GM19467 (cell line): ENCODE results near the gene FAM174A.

Experiments used
- ATAC-seq: cut with Tn5 transposase; IDR thresholded peaks from one replicate; pipeline ENCODE4 v1.9.1; 2021; ENCODE audit warnings: mild to moderate bottlenecking, moderate library complexity; ENCODE audit not compliant: unreplicated experiment

Gene FAM174A

DNA sequence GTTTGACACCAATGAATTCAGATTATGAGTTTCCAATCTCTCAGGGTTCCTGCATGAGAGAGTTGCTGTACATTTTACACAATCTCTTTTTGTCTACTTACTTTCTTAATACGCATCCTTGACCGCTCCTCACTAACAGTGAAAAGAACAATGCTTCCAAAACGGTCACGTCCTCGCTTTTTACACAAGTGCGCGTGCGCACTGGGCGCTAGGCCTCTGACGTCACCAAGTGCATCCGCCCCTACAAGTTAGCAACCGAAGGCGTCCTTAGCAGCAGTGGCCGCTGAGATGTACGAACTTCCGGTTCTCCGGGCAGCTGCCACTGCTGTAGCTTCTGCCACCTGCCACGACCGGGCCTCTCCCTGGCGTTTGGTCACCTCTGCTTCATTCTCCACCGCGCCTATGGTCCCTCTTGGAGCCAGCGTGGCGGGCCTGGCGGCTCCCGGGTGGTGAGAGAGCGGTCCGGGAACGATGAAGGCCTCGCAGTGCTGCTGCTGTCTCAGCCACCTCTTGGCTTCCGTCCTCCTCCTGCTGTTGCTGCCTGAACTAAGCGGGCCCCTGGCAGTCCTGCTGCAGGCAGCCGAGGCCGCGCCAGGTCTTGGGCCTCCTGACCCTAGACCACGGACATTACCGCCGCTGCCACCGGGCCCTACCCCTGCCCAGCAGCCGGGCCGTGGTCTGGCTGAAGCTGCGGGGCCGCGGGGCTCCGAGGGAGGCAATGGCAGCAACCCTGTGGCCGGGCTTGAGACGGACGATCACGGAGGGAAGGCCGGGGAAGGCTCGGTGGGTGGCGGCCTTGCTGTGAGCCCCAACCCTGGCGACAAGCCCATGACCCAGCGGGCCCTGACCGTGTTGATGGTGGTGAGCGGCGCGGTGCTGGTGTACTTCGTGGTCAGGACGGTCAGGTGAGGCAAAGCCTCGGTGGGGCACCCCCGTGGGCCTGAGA lies at the start of gene FAM174A:
Gene FAM174A (plus strand): TSS at position 315 of the 946 bp plus-strand sequence. CDS start 157 bp downstream, at position 472.
- ATAC-seq: peak; percentile 98

DNA sequence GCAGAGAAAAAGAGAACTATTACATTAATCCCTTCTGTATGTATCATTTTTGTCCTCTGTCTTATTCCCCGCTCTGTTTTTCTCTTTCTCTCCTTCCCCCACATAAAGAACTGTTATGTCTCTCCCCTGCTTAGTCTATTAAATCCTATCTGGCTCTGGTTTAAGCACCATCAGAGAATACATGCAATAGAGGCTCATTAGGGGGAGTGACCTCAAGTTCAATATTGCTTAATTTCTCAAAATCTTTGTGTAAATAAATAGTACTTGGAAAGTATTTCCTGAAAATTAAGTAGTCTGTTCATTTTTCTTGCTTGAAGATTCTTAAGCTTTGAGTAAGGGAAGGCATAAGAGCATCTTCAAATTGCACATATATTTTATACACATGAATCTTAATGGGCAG lies 41.2 kb upstream of the FAM174A start:
- ATAC-seq: no peak

DNA sequence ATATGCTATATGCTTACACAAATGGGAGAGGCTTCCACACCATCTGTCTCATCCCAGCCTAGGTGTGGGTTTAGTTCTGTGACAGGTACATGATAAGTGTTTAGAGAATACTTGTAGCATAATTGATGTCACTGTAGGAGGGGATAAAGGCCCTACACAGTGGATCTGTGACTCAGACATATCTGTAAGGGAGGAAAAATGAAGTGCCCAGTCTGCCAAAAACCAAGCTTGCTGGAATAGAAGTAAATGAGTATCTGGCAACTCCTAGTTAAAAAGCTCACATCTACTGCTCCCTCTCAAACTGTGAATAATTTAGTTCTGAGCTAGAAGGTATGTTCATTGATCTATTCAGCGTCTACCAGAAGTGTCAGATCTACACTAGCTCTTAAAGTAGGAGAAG lies 38.9 kb upstream of the FAM174A start:
- no peak for ATAC-seq

DNA sequence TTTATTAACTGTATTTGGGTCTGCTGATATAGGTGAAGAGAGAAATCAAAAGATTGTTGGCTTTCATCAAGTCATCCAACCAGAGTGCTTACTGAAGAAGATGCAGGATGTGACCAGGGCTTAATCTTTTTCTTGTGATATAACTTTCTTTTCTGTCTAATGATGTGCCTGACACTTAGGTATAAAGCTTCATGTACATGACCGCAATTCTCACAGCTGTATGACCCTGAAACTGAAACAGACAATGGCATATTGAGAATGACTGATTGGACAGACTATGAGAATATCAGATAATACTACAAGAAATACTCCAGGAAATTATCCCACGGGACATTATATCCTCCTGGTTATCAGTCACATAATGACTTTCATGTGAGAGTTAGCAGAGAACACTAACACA lies 32.5 kb upstream of the FAM174A start:
- ATAC-seq: no peak

DNA sequence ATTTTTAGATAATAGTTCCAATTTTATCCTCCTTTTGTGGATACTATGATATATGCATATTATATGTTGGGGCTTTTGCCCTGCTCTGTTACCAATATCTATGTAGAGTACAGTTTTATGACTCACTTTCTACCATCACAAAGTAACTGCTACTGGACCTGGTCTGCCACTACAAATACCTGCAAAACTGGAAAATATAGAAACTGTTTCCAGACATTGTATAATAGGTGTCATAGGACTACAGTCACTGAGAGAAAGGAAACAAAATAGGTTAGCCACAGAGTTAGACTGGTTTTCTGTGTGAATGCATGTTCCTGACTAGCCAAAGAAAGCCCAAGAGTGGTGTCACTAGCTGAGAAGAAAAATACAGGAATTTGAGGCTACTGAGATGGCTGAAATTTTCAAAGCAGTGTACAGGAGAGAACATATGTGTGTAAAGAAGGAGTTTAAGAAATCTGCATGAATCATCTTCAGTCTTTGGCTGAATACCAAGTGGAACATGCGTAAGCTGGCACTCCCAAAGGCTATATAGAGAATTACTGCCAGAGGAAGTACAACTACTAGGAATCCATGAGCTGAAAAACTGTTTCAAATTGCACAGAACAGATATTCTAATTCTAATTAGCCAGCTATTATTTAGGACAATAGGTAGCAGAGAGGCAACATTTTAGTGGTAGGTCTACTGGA lies 29.0 kb upstream of the FAM174A start:
- ATAC-seq: no peak

DNA sequence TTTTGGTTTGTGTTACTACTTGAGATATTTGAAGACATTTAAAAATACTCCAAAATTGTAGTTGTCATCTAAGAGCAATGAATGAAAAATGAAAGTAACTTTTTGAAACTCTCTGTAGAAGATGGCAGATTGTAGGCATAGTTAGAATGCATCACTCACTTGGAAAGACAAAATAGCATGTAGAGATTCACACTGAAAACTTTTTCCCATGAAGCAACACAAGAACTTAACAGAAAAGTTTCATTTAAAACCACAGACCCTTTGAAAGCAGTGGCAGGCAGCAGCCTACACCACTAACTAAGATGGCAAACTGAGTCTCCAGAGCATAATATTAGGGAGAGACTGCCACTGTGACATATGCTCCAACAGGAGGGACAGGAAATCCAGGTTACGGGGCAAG lies 18.9 kb upstream of the FAM174A start:
- no peak for ATAC-seq

DNA sequence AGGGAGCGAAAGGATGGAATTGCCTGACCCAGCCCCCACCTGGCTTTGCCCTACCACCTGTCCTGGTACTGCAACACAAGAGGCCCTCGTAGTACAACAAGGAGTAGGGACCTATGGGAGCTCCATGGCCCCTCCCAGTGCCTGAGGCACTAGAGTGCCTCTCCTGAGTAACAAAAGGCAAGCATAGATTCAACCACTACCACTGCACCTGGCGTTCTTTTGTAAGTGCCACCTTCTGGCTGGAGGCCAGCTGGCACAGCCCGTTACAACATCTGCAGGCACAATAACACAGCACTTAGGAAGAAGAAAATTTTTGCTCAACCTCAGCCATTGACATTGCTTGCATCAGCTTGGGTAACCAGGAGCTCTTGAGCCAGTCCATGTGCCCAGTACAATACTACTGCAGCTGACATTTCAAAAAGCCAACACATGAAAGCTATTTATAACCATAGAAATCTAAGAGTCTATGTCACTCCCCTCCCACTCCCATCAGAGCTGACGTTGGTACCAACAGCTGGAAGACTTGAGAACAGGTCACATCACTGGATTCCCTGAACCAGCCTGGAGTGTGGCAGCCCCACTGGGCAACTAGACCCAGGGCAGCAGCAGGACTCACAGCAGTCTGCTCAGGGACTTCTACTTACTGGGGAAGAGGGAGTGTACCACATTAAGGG lies 17.7 kb upstream of the FAM174A start:
- ATAC-seq: no peak

DNA sequence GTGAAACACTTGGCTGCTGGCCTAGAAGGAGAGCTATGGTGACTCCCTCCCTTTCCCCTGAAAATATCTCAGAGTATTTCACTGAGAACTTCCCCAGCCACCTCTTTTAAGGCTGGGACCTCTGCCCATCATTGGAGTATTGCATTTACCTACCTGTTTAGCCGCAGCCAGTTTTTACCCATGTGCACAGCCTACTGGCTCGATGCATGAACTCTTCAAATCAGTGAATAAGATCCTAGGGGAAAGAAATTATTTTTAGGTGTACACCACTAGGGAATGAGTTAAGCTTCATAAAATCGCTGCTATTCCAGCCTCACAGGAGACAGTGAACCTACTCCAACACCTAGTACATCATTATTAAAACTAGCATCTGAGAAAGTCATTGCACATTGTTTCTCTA lies 16.8 kb upstream of the FAM174A start:
- no peak for ATAC-seq

DNA sequence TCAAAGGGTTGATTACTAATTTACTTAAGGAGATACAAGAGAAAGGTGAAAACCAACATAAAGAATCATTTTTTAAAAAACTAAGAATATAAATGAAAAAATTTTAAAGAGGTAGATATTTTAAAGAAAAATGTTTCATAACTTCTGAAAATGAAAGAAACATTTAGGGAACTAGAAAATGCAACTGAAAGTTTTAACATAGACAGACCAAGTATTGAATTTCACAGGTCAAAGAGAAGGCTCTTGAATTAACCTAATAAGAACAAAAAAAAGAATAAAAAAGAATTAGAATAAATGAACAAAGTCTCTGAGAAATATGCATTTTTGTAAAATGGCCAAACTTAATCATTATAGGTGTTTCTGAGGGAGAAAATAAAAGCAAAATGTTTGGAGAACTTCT lies 16.1 kb upstream of the FAM174A start:
- ATAC-seq: no peak

DNA sequence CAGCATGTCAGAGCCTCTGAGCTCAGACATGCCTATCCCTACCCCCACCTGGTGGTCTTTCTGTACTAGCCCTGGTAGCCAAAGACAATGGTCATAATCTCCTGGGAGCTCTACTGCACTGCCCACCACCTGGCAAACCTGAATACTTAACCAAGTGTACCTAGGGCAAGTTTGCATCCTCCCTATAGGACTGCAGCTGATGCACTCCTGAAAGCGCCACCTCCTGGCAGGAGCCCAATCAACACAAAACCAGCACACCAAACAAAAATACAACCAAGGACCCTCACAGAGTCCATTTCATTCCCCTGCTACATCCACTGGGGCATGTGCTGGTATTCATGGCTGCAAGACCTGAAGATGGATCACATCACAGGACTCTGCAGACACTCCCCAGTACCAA lies 14.8 kb upstream of the FAM174A start:
- no peak for ATAC-seq

DNA sequence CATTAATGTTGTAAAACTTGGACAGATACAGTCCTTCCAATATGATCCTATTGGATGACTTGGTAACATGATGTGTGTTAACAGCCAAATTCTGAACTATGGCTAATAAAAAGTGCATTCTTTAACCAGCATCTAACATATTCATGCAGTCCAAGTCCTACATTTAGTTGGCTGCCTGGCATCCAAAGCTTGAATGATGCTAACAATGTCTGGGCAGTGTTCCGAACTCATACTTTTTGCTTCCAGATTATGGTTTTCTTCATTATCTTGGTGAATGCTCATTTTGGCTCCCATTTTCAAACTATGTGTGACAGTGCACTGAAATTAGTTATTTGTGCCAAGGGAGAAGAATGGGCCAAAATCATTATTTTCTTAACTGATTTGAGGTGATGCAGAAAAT lies 2.8 kb downstream of the FAM174A start:
- ATAC-seq: no peak

DNA sequence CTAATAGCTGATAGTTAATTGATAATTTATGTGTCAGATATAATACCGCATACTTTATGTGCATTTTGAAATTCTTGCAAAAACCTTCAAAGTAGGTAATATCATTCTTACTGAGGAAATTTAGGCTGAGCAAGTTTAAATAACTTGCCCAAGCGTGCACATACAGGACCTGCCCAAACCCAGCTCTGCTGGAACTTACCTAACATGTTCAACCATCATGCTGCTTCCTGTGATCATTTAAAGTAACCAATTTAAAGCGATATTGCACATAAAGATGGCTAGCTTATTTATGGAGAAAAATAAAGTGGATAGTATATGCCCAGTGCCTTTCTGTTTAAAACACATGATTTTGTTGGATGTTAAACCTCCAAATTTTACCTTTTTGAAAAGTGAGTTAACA lies 4.3 kb downstream of the FAM174A start:
- ATAC-seq: no peak

DNA sequence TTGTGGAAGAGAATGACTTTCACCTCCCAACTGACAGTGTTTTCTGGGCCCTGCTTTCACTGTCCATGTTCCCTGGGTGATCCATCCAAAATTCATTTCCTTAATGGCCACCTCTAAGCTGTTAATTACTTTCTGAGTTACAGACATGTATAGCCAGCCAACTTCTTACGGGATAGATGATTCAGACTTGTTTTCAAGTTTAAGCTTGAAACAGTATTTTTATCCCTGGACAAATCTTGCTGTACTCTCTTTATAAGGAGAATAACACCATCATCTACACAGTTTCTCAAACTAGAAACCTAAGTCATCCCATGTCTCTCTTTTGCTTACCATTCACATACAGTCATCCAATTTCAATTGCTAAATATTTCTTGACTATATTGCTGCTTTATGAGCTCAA lies 6.9 kb downstream of the FAM174A start:
- ATAC-seq: no peak

DNA sequence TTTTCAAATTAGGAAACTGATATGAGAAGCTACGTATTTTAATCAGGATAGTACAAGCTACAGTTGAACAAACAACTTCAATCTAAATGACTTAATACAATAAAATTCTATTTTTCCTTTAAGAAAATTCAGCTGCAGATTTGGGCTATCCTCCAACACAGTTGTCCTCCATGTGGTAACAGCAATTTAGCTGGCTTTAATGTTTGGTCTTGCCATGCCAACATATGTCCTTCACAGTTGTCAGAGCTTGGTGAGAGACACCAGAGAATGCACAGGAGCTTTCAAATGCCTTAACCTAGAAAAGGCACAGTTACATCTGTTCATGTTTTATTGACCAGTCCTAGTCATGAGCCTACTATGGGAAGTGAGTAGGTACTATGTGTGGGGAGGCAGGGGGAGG lies 10.8 kb downstream of the FAM174A start:
- no peak for ATAC-seq

DNA sequence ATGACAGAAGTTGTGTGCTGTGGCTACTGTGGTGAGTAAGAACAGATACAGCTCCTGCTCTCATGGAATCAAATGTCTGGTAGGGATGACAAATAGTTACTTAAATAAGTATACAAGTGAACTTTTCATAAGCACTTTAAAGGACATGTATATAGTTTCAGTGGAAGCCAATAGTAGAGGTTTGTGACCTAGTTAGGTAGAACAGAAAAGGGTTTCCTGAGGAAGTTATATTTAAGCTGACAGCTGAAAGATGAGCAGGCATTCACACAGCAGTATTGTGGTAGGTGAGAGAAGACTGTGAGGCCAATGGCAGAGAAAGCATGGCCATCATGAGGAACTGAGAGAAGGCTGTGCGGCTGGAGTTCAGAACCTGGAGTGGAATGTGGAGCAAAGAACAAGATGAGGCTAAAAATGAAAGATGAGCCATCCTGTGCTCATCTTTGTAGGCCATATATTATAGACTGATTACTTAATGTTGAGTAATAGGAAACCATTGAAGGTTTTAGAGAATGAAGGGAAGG lies 15.4 kb downstream of the FAM174A start:
- ATAC-seq: peak; percentile 89

DNA sequence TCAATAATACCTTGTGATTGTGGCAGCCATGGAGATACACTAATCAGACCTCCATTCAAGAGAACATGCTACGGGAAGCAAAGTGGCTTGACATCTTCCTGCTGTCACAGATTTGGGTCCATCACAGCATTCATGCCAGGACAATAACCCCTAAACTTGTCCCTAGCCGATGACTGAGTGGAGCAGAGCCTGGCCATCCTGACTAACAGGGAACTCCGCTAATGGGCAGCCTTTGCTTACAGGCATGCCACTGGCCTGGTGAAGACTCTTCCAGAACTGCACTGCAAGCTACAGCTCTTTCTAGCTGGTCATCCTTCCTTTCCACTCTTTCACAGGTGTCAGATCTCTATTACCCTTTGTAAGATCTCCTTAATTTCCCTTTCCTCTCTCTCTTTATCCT lies 16.0 kb downstream of the FAM174A start:
- peak; percentile 8 for ATAC-seq

DNA sequence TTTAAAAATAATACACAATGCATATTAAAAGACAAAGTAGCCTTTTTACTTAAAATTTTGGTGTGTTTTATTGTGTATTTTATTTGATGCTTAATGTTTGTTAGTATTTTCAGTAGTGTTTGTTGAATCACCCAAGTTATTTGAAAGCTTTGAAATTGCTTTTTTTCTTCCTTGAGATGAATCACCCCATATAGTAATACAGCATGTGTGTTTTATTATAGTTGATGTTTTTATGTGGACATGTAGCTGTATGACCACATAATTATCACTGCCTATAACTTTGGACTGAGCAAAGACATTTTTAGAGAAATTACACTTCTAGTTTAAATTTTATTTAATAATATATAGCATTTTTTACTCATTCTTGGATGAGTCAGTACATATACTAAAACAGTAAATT lies 18.0 kb downstream of the FAM174A start:
- ATAC-seq: no peak

DNA sequence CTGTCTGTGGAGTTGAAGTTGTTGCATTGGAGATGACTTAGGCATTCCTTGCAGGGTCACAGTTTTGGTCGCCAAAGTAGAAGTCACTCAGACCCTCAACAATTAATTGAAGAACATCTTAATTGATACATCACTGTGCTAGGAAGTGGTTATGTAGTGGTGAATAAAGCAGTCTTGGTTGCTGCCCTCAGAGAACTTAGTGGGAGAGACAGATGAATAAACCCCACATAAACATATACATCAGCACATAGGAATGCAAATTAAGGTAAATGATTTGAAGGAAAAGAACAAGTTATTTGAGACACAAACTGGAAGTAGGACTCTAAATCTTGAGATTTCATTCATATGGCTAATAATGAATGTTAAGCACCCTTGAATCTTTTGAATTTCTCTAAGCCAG lies 25.7 kb downstream of the FAM174A start:
- ATAC-seq: no peak

DNA sequence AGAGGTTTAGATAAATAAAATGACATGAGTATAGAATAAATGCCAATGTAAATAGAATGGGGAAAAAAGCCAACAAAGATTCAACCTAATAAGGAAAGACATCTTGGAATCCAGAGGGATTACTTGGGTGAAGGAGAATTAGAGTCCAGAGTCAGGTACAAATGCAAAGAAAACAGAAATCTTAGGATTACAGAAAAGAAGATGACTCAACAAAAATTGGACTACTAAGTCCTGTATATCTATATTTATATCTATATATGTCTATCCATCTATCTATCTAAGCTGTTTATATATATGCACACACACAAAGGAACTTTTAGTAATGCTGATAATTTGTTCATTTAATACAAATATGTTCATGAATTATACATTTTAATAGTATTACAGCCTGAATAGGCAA lies 27.6 kb downstream of the FAM174A start:
- no peak for ATAC-seq

DNA sequence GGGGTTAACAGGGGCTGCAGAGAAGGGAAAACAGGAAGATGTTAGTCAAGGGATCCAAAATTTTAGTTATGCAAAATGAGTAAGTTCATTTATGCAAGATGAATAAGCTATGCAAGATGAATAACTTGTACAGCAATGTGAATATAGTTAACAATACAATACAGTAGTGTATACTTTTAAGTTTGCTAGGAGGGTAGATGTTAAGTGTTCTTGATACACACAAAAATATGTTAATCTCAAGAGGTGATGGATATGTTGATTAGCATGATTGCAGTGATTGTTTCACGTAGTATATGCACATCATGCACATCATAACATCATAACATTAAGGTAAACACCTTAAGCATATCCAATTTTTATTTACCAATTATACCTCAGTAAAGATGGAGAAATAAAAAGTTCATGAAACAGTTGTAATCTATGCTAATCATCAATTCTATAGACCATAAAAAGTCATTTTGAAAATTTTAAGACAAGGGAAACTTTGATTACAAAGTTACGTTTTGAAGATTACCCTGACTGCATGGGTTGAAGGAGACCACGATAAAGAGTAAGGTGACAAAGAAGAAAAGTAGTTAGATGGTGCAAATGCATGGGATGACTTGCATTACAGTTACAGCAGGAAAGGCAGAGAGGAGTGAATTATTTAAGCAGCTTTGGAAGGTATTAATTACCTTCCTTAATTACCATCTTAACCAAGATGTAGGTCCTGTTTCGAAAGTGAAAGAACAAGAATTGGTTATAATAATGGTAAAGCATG lies 31.4 kb downstream of the FAM174A start:
- no peak for ATAC-seq

DNA sequence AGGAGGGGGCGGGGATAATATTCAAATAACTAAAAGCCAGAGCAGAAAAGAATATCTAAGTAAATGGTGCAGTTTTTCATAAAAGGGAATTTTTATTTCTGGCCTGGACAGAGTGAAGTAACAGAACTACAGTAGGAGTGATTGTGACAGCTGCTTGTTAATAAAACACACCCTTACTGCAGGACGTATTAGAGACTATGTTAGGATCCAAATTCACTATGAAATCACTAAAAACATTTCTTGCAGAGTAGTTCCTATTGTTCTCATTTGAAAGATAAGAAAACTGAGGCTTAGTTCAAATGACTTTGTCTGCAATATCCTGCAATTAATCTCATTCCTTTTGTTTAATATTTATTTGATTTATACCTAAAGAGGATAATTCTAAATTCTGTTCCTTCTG lies 39.5 kb downstream of the FAM174A start:
- no peak for ATAC-seq
